Loucy (cell line): ENCODE data around the gene EPHB6.

Experiments used
- CTCF ChIP-seq: fragments of 200-600 bp; sonication (generic); conservative IDR thresholded peaks from 2 replicates; pipeline ENCODE4 v1.5.1; 2014; ENCODE audit warnings: mild to moderate bottlenecking, antibody characterized with exemption, low read length
- EZH2phosphoT487 ChIP-seq: fragments of 200-600 bp; IDR thresholded peaks from 2 replicates; pipeline ENCODE4 v1.6.1; 2018; ENCODE audit warnings: antibody characterized with exemption, mild to moderate bottlenecking, moderate library complexity, borderline replicate concordance

GRCh38 chr7:142884286-142884640, 29.4 kb downstream of the EPHB6 start:
- TF ChIP-seq CTCF (no peak), EZH2phosphoT487 (no peak)
